GM10266 (cell line): ENCODE data around the gene PRADC1.
"Not testable (repeated sequence)": the region's sequence is repeated elsewhere in the genome, so short reads cannot be mapped to it uniquely, and the experiment has no call there.

Experiments
- DNase-seq: peaks from one replicate; pipeline ENCODE4 v3.0.0; 2012; ENCODE audit errors: extremely low spot score
- TF ChIP-seq, protein P1 (sequence below): IDR thresholded peaks from 2 replicates; pipeline ENCODE4 v1.5.1; 2012; ENCODE audit warnings: mild to moderate bottlenecking, low read depth; ENCODE audit not compliant: control insufficient read depth, insufficient read depth; ENCODE audit errors: missing control alignments

Gene PRADC1

DNA sequence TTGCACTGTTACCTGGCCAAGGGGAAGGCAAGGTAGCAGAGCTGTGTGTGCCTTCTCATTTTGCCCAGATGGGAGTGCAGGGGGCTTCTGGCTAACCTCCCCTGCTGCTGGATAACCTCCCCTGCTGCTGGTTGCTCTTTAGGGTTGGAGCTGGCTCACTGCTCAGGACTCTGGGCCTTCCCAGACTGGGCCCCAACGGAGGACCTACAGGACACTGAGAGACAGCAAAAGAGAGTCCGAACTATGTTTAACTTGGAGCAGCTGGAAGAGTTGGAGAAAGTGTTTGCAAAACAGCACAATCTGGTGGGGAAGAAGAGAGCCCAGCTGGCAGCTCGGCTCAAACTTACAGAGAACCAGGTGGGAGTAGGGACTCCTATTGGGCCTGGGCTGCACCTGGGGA lies 24.8 kb downstream of the PRADC1 start:
- TF ChIP-seq, protein P1, sequence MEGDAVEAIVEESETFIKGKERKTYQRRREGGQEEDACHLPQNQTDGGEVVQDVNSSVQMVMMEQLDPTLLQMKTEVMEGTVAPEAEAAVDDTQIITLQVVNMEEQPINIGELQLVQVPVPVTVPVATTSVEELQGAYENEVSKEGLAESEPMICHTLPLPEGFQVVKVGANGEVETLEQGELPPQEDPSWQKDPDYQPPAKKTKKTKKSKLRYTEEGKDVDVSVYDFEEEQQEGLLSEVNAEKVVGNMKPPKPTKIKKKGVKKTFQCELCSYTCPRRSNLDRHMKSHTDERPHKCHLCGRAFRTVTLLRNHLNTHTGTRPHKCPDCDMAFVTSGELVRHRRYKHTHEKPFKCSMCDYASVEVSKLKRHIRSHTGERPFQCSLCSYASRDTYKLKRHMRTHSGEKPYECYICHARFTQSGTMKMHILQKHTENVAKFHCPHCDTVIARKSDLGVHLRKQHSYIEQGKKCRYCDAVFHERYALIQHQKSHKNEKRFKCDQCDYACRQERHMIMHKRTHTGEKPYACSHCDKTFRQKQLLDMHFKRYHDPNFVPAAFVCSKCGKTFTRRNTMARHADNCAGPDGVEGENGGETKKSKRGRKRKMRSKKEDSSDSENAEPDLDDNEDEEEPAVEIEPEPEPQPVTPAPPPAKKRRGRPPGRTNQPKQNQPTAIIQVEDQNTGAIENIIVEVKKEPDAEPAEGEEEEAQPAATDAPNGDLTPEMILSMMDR = no peak
- DNase-seq = no peak

DNA sequence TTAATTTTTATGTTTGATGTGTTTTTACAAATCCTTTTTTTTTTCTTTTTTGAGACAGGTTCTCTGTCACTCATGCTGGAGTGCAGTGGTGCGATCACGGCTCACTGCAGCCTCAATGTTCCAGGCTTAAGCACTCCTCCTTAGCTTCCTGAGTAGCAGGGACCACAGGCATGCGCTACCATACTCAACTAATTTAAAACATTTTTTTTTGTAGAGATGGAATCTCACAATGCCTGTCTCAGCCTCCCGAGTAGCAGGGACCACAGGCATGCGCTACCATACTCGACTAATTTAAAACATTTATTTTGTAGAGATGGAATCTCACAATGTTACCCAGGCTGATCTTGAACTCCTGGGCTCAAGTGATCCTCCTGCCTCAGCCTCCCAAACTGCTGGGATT lies 27.4 kb downstream of the PRADC1 start:
- DNase-seq = no peak
- TF ChIP-seq, protein P1 = no peak

DNA sequence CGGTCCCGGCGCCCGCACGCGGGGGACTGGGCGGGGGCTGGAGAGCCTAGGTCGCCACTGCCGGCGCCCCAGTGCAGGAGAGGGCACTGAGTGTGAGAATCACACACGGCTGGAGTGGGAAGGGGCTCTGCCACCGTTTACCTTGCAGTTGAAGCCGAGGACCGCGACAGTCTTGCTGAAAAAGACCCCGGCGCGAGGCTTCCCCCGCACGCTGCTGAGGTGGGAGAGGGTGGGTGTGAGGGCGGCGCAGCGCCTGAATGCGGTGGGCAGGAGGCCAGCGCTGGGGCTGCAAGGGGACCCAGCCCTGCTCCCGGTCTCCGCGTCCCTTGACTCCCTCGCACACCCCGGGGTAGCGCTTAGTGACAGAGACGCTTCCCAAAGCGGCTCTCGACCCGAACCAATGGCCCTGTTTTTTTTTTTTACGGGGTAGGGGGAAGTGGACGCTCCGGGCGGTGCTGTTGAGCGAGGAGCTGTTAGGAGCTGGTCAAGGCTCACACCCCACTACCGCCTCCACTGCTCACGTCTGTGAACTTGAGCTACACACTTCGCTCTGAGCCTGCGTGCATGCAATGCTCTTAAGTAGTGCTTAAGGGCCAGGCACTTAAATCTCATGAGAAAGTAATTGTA lies 29.9 kb downstream of the PRADC1 start:
- TF ChIP-seq, protein P1 = no peak
- no peak for DNase-seq

DNA sequence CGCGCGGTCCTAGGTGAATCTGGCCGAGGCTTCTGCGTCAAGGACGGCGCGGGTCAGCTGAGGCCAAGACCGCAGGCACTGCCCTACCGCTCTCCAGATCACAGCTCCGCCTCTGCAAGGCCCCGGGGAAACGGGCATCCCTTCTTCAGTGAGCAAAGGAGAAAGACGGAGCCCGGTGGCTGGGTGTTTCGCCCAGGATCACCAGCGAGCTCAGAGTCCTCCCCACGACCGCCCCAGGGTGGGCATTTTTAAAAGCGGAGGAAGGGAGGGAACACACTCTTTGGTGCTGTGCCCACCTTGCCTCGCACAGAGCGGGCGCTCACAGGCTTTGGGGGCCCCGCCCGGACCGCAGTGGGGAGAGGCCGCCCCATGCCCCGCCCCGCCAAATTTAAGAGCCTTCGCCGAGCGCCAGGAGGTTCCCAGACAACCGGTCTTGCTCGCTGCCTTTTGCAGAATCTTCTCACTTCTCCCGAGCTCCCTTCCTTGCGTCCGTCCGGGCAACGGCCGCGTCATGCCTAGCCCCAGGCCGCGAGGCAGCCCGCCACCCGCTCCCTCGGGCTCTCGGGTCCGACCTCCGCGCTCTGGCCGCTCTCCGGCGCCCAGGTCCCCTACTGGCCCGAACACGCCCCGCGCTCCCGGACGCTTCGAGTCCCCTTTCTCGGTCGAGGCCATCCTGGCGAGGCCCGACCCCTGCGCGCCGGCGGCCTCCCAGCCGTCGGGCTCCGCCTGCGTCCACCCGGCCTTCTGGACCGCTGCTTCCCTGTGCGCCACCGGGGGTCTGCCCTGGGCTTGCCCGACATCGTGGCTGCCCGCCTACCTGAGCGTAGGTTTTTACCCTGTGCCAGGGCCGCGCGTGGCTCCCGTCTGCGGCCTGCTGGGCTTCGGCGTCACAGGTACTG lies 30.6 kb downstream of the PRADC1 start, which contains the start of gene NOTO:
Gene NOTO, plus strand, starts transcription at position 419 of the 899 bp plus-strand sequence. Its CDS starts 93 bp downstream, at position 512.
- TF ChIP-seq, protein P1 = no peak
- no peak for DNase-seq

DNA sequence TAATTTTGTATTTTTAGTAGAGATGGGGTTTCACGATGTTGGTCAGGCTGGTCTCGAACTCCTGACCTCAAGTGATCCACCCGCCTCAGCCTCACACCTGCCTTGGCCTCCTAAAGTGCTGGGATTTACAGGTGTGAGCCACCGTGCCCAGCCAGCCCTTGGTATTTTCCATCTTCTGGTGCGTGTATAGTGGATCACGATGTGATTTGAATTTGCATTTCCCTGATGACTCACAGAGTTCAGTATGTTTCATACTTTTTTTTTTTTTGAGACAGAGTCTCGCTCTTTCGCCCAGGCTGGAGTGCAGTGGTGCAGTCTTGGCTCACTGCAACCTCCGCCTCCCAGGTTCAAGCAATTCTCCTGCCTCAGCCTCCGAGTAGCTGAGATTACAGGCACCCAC lies 32.8 kb downstream of the PRADC1 start:
- not testable (repeated sequence) for DNase-seq

DNA sequence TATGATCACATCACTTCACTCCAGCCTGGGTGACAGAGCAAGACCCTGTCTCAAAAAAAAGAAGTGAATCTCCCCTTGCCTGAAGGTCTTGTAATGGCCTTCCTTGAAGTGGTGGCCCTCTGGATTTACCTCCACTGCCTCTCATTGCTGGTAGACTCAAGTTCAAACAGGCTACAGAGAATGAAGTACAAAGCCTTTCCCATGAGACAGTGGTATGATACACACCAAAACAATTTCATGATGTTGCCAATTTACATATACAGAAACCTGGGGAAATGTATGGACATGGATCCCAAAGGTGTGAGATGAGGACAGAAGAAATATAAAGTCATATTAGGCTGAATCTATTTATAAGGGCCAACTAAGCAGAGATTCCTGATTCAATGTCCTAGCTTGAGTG lies 35.5 kb downstream of the PRADC1 start:
- no peak for DNase-seq
- TF ChIP-seq, protein P1 = no peak

DNA sequence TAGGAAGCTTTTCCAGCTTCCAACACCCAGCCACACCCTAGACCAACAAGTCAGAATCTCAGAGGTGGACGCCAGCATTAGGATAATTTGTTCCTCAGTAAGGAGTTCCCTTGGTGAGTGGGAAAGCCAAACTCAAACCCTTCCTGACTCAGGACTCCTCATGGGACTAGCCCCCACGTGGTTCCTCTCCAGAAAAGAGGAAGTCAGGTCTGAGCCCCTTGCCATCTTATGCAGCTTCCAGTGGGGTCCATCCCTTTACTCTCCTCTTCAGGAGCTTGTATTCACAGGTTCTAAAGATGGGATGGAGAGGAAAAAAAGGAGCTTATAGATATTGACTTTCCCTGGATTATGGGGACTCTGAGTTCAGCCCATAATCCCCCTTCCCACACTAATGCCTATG lies 45.5 kb downstream of the PRADC1 start:
- TF ChIP-seq, protein P1 = no peak
- DNase-seq = no peak

DNA sequence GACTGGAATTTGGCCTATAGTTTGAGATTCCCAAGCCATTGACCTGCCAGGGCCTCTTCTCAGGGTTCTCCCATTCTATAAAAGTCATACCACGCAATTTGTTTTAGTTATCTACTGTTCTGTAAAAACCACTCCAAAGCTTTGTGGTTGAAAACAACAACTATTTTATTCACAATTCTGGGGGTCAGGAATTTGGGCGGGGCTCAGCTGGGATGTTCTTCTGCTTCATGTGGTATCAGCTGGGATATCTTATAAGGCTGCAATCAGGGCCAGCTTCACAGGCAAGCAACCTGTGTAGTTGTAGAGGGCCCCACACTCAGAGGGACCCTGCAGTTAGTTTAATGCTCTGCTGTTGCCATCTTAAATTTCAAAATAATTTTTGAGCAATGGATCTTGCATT lies 47.1 kb downstream of the PRADC1 start:
- DNase-seq = no peak
- TF ChIP-seq, protein P1 = no peak
